Astrocyte (in vitro differentiated cells and primary cell): ENCODE data around the gene CNGA3.

ENCODE experiments used
- EZH2 ChIP-seq: IDR thresholded peaks from 2 replicates; pipeline ENCODE4 v1.6.1; 2012; ENCODE audit warnings: mild to moderate bottlenecking, low read length, inconsistent platforms; ENCODE audit not compliant: insufficient read depth
- TF ChIP-seq, protein P1 (sequence below): IDR thresholded peaks from 2 replicates; pipeline ENCODE4 v1.5.1; 2011; ENCODE audit warnings: low read depth, mild to moderate bottlenecking, inconsistent platforms, low read length, moderate library complexity; ENCODE audit not compliant: insufficient read depth

GRCh38 chr2:98436734-98437133 is 90.5 kb downstream of the CNGA3 start:
- TF ChIP-seq, protein P1, sequence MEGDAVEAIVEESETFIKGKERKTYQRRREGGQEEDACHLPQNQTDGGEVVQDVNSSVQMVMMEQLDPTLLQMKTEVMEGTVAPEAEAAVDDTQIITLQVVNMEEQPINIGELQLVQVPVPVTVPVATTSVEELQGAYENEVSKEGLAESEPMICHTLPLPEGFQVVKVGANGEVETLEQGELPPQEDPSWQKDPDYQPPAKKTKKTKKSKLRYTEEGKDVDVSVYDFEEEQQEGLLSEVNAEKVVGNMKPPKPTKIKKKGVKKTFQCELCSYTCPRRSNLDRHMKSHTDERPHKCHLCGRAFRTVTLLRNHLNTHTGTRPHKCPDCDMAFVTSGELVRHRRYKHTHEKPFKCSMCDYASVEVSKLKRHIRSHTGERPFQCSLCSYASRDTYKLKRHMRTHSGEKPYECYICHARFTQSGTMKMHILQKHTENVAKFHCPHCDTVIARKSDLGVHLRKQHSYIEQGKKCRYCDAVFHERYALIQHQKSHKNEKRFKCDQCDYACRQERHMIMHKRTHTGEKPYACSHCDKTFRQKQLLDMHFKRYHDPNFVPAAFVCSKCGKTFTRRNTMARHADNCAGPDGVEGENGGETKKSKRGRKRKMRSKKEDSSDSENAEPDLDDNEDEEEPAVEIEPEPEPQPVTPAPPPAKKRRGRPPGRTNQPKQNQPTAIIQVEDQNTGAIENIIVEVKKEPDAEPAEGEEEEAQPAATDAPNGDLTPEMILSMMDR = no peak
- no peak for TF ChIP-seq EZH2
